Naive B cell (primary cell): ENCODE data around the gene TBCA. TPM values are rescaled to one million over a fixed set of nuclear protein-coding genes. Genes with fewer than 3 reads are reported as not detected.

ENCODE experiments used
- ATAC-seq, 2 donors: fragments of 150-1000 bp; cut with Tn5 transposase; 2 replicates each; pipeline ENCODE4 v1.10.0; 2021; ENCODE audit warnings: low read depth in 2 of 2, mild to moderate bottlenecking in 2 of 2, moderate library complexity in 2 of 2
- DNase-seq: peaks from one replicate; pipeline ENCODE4 v3.0.0; 2022
- H3K27ac Mint-ChIP-seq, 6 donors: one replicate each; pipeline ENCODE4 v1.8.0; 2020 to 2022; ENCODE audit warnings: mild to moderate bottlenecking in 6 of 6, mixed read lengths in 6 of 6, moderate library complexity in 5 of 6, inconsistent platforms in 2 of 6
- H3K27me3 Mint-ChIP-seq, 3 donors: one replicate each; pipeline ENCODE4 v1.8.0; 2021 to 2022; ENCODE audit warnings: mixed read lengths in 3 of 3, mild to moderate bottlenecking in 1 of 3
- H3K36me3 Mint-ChIP-seq, 2 donors: one replicate each; pipeline ENCODE4 v1.8.0; 2020 to 2022; ENCODE audit warnings: mixed read lengths in 2 of 2, inconsistent platforms in 1 of 2, mild to moderate bottlenecking in 1 of 2
- H3K4me1 Mint-ChIP-seq, 3 donors: one replicate each; pipeline ENCODE4 v1.8.0; 2020 to 2022; ENCODE audit warnings: mixed read lengths in 3 of 3, inconsistent platforms in 1 of 3, mild to moderate bottlenecking in 1 of 3, moderate library complexity in 1 of 3
- H3K4me3 Mint-ChIP-seq, 8 donors: one replicate each; pipeline ENCODE4 v1.8.0; 2020 to 2022; ENCODE audit warnings: mild to moderate bottlenecking in 8 of 8, mixed read lengths in 8 of 8, moderate library complexity in 8 of 8, inconsistent platforms in 2 of 8
- H3K9me3 Mint-ChIP-seq, 7 donors: one replicate each; pipeline ENCODE4 v1.8.0; 2020 to 2022; ENCODE audit warnings: mixed read lengths in 7 of 7, mild to moderate bottlenecking in 5 of 7, inconsistent platforms in 2 of 7, moderate library complexity in 1 of 7
- polyA plus RNA-seq, 6 donors: library from polyadenylated mRNA; unstranded; fragments of 300-500 nt; fragmentation: Illumina TruSeq; gene quantifications; one replicate each; pipeline ENCODE4 v1.2.3, GENCODE V29; 2021; ENCODE audit warnings: low read depth in 6 of 6

TBCA gene
- polyA plus RNA-seq, 6 donors from 2014 or later: 155 to 208 (median 192) TPM

GRCh38 chr5:77781076-77781475, 4.9 kb upstream of the TBCA start:
- Mint-ChIP-seq H3K36me3 (no peaks in the 10 kb centered on the region), H3K27me3 (no peaks in the 10 kb centered on the region), H3K27ac (peak overlapping the region in 2 of 6 donors; percentile 8 to 60), H3K4me1 (peaks cover 10% of the 10 kb centered on the region in 3 donors), H3K9me3 (no peaks in the 10 kb centered on the region), H3K4me3 (no peak overlapping the region)
- ATAC-seq: no peak
- DNase-seq: no peak

- H3K27ac Mint-ChIP-seq: peak overlapping the region in 1 of 6 donors; percentile 34
- H3K27me3 Mint-ChIP-seq: no peaks in the 10 kb centered on the region
- DNase-seq: no peak
- ATAC-seq: no peak
- H3K9me3 Mint-ChIP-seq: no peaks in the 10 kb centered on the region
- H3K36me3 Mint-ChIP-seq: no peaks in the 10 kb centered on the region
- peak overlapping the region in 1 of 8 donors; percentile 87 for H3K4me3 Mint-ChIP-seq
- H3K4me1 Mint-ChIP-seq: peaks cover 21 to 26% (median 26%) of the 10 kb centered on the region in 3 donors
Measured at GRCh38 chr5:77778881-77779438, 2.8 kb upstream of the TBCA start.

- Mint-ChIP-seq H3K36me3 (no peaks in the 10 kb centered on the region), H3K27ac (no peak overlapping the region), H3K27me3 (no peaks in the 10 kb centered on the region), H3K4me1 (peaks cover 27 to 31% (median 31%) of the 10 kb centered on the region in 3 donors), H3K4me3 (peak overlapping the region in 3 of 8 donors; percentile 44 to 87 (median 63)), H3K9me3 (no peaks in the 10 kb centered on the region)
- DNase-seq: no peak
- ATAC-seq: no peak
Measured at GRCh38 chr5:77778398-77778797, 2.3 kb upstream of the TBCA start.

GRCh38 chr5:77777911-77778310, 1.8 kb upstream of the TBCA start:
- peaks cover 27 to 34% (median 31%) of the 10 kb centered on the region in 3 donors for H3K4me1 Mint-ChIP-seq
- DNase-seq: no peak
- H3K36me3 Mint-ChIP-seq: no peaks in the 10 kb centered on the region
- ATAC-seq: no peak
- H3K4me3 Mint-ChIP-seq: peak overlapping the region in 5 of 8 donors; percentile 1 to 87 (median 63)
- peak overlapping the region in 1 of 6 donors; percentile 62 for H3K27ac Mint-ChIP-seq
- H3K27me3 Mint-ChIP-seq: no peaks in the 10 kb centered on the region
- no peaks in the 10 kb centered on the region for H3K9me3 Mint-ChIP-seq

GRCh38 chr5:77777281-77777892, 1.2 kb upstream of the TBCA start:
- Mint-ChIP-seq H3K4me1 (peaks cover 27 to 34% (median 31%) of the 10 kb centered on the region in 3 donors), H3K4me3 (peak overlapping the region; percentile 1 to 96 (median 66)), H3K27me3 (no peaks in the 10 kb centered on the region), H3K27ac (peak overlapping the region in 2 of 6 donors; percentile 13 to 62), H3K9me3 (no peaks in the 10 kb centered on the region), H3K36me3 (no peaks in the 10 kb centered on the region)
- ATAC-seq (no peak), DNase-seq (no peak)

GRCh38 chr5:77776554-77777206, 541 bp upstream of the TBCA start:
- Mint-ChIP-seq H3K4me3 (peak overlapping the region; percentile 87 to 96 (median 94)), H3K4me1 (peaks cover 30 to 36% (median 35%) of the 10 kb centered on the region in 3 donors), H3K27ac (peak overlapping the region; percentile 92 to 99 (median 97)), H3K36me3 (peaks cover 0 to 3% of the 10 kb centered on the region in 2 donors), H3K27me3 (no peaks in the 10 kb centered on the region), H3K9me3 (no peaks in the 10 kb centered on the region)
- DNase-seq: no peak
- ATAC-seq: peak; percentile 0 to 1

- Mint-ChIP-seq H3K27ac (peak overlapping the region; percentile 96 to 99 (median 99)), H3K36me3 (peaks cover 0 to 8% of the 10 kb centered on the region in 2 donors), H3K27me3 (no peaks in the 10 kb centered on the region), H3K9me3 (no peaks in the 10 kb centered on the region), H3K4me3 (peak overlapping the region; percentile 87 to 96 (median 94)), H3K4me1 (peaks cover 34 to 43% (median 41%) of the 10 kb centered on the region in 3 donors)
- no peak for DNase-seq
- peak in 1 of 2 donors; percentile 14 for ATAC-seq
Measured at GRCh38 chr5:77774981-77775789, 954 bp downstream of the TBCA start.

- no peaks in the 10 kb centered on the region for H3K9me3 Mint-ChIP-seq
- H3K4me3 Mint-ChIP-seq: peak overlapping the region in 3 of 8 donors; percentile 87 to 95 (median 94)
- peaks cover 3 to 8% of the 10 kb centered on the region in 2 donors for H3K36me3 Mint-ChIP-seq
- no peaks in the 10 kb centered on the region for H3K27me3 Mint-ChIP-seq
- ATAC-seq (no peak), DNase-seq (no peak)
- H3K4me1 Mint-ChIP-seq: peaks cover 39 to 47% (median 44%) of the 10 kb centered on the region in 3 donors
- H3K27ac Mint-ChIP-seq: peak overlapping the region in 2 of 6 donors; percentile 15 to 96
Measured at GRCh38 chr5:77773734-77774280, 2.3 kb downstream of the TBCA start.

GRCh38 chr5:77772729-77773128, 3.4 kb downstream of the TBCA start:
- H3K4me3 Mint-ChIP-seq: no peak overlapping the region
- peaks cover 43 to 49% (median 44%) of the 10 kb centered on the region in 3 donors for H3K4me1 Mint-ChIP-seq
- H3K27ac Mint-ChIP-seq: no peak overlapping the region

GRCh38 chr5:77771452-77771851, 4.7 kb downstream of the TBCA start:
- no peaks in the 10 kb centered on the region for H3K9me3 Mint-ChIP-seq
- H3K36me3 Mint-ChIP-seq: peaks cover 12 to 20% of the 10 kb centered on the region in 2 donors
- peak overlapping the region in 2 of 6 donors; percentile 7 to 41 for H3K27ac Mint-ChIP-seq
- H3K27me3 Mint-ChIP-seq: no peaks in the 10 kb centered on the region
- peaks cover 43 to 54% (median 44%) of the 10 kb centered on the region in 3 donors for H3K4me1 Mint-ChIP-seq
- no peak overlapping the region for H3K4me3 Mint-ChIP-seq
- no peak for DNase-seq
- ATAC-seq: no peak

More at GRCh38 chr5:77772729-77773128, 3.4 kb downstream of the TBCA start:
- no peak for DNase-seq
- Mint-ChIP-seq H3K9me3 (no peaks in the 10 kb centered on the region), H3K36me3 (peaks cover 7 to 9% of the 10 kb centered on the region in 2 donors), H3K27me3 (no peaks in the 10 kb centered on the region)
- ATAC-seq: no peak

- no peaks in the 10 kb centered on the region for H3K27me3 Mint-ChIP-seq
- H3K36me3 Mint-ChIP-seq: peaks cover 12 to 20% of the 10 kb centered on the region in 2 donors
- no peak overlapping the region for H3K27ac Mint-ChIP-seq
- H3K4me1 Mint-ChIP-seq: peaks cover 42 to 54% (median 45%) of the 10 kb centered on the region in 3 donors
- ATAC-seq (no peak), DNase-seq (no peak)
- H3K4me3 Mint-ChIP-seq: no peak overlapping the region
- no peaks in the 10 kb centered on the region for H3K9me3 Mint-ChIP-seq
Measured at GRCh38 chr5:77770293-77771005, 5.7 kb downstream of the TBCA start.

GRCh38 chr5:77768978-77769377, 7.2 kb downstream of the TBCA start:
- no peaks in the 10 kb centered on the region for H3K27me3 Mint-ChIP-seq
- peaks cover 30 to 42% (median 32%) of the 10 kb centered on the region in 3 donors for H3K4me1 Mint-ChIP-seq
- H3K9me3 Mint-ChIP-seq: no peaks in the 10 kb centered on the region
- H3K27ac Mint-ChIP-seq: no peak overlapping the region
- DNase-seq (no peak), ATAC-seq (no peak)
- peaks cover 12 to 20% of the 10 kb centered on the region in 2 donors for H3K36me3 Mint-ChIP-seq
- no peak overlapping the region for H3K4me3 Mint-ChIP-seq
